Occipital lobe (tissue), 2 donors: ENCODE data around the gene NUP205. TPM values are rescaled to one million over a fixed set of nuclear protein-coding genes. Genes with fewer than 3 reads are reported as not detected.
A peak's percentile ranks its signal among the peaks of the same experiment; 100 is the strongest.
"Not testable (repeated sequence)": the region's sequence is repeated elsewhere in the genome, so short reads cannot be mapped to it uniquely, and the experiment has no call there.

Experiments used
- DNase-seq: peaks from one replicate; lab custom pipeline; 2025; lab: John Stamatoyannopoulos, UW
- total RNA-seq: library from RNA; depleted of rRNA; stranded (reverse); fragments of >200 nt; gene quantifications from one replicate; pipeline ENCODE4 v1.2.3, GENCODE V29; 2014

Gene NUP205
- total RNA-seq, 1 donor from 2014 or later = 58.0 TPM

GRCh38 chr7:135618510-135618909, 60.8 kb downstream of the NUP205 start:
- DNase-seq = no peak

DNA sequence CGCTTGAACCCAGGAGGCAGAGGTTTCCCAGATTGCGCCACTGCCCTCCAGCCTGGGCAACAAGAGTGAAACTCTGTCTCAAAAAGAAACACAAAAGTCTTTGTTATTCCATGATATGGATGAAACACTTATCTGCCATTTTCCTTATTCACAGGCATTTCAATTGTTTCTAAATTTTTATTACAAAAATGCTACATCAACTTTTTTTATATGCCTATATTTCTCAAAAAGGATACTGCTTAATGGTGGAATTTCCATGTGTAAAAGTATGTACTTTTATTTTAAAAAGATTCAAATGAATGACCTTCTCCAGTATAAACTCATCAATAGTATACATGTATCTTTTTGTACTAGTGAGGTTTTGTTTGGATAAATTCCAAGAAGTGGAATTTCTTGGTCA, 62.7 kb downstream of the NUP205 start:
- no peak for DNase-seq

DNA sequence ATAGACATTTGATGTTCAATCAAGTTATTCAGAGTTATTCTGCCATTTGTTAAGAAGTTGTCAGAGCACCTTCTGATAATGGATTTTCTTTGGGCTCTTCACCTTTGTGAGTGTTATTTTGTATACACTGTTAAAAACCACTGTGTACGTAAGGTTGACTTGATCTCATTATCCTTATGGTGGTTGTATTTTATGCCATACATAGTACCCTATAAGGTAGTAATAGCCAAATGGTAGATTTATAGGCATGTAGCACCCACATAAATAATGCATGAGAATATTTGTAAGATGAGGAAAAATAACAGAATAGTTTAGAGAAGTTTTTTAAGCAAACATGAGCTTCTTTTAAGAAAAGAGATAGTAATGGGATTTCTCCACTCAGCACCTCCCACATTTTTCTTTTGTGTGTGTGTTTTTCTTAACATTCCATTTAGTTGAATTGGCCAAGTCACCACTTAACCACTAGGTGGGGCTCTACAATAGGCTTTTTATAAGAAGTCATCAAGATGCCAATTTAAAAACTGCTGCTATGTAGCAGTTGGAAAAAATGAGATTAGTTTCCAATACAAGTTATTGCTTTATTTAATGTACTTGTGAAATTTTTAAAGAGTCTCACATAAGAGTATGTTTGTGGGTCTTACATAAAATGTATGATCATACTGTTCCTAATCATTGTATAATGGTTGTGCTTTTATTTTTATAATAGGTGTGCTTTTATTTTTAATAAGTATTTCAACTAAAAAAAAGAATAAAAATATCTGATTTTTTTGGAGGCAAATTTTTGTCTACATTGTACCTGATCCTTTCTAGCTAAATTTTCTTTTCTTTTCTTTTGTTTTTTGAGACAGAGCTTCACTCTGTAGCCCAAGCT, 63.5 kb downstream of the NUP205 start:
- DNase-seq = no peak

- DNase-seq = no peak
Observed at GRCh38 chr7:135634191-135634878, 76.6 kb downstream of the NUP205 start.

GRCh38 chr7:135639690-135640089, 82.0 kb downstream of the NUP205 start:
- DNase-seq = not testable (repeated sequence)

- no peak for DNase-seq
Observed at GRCh38 chr7:135644154-135644553, 86.4 kb downstream of the NUP205 start.

DNA sequence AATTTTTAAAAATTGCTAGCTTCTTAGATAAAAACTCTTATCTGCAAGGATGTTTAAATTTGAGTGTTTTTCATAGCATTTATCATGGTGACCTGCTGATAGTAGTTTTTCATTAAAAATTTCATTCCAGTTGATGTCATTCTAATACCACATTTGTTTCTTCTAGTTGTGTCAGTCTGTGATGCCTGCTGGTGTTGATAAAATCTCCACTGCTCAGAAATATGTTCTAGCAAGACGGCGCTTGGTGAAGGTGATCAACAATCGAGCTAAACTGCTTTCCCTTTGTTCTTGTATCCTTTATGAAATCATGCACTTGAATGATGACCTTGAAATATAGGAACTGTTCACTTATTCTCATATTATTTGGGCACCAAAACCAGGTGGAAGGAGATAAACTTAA, 87.0 kb downstream of the NUP205 start:
- no peak for DNase-seq

DNA sequence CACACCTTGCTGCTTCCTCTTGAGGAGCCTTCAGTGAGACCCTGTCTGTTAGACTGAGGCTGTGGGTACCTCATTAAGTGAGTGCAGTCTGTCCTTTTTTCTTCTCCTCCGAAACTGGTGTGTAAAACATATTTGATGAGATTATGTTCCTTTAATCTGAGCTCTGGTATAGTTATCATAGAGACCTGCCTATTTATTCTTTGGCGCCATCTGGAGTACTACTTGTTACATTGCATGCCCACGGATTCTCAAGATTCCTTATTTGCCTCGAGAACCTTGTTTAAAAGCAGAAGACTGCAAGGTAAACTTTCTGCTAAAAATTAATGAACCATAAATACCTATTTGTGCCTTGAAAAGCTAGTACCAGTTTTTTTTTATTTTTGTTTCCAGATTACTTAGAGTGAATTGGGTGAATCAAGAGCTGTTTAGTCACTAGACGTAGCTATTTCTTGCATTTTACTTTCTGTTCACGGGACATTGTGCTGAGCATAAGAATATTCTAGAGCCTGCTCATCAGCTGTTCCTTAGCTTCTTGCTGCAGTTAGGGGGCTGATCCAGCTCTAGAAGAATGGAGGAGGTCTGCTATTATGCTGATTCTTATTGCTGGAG, 87.7 kb downstream of the NUP205 start:
- no peak for DNase-seq

DNA sequence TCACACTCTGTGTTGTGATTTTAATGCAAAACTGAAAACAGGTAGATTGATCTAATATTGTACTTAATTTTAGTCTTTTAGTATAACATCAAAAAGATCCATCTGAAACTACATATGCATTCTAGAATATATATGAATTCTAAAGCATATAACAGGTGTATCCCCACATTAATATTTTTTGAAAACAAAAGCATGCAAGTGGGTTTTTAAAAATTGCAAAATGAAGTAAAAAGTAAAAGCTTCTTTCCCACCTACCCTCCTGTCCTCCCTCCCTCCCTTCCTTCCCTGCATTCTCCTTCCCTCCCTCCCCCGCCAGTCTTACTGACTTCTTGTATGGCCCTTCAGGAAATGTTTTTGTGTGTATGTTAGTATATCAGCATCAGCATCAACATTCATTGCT, 90.0 kb downstream of the NUP205 start:
- no peak for DNase-seq

DNA sequence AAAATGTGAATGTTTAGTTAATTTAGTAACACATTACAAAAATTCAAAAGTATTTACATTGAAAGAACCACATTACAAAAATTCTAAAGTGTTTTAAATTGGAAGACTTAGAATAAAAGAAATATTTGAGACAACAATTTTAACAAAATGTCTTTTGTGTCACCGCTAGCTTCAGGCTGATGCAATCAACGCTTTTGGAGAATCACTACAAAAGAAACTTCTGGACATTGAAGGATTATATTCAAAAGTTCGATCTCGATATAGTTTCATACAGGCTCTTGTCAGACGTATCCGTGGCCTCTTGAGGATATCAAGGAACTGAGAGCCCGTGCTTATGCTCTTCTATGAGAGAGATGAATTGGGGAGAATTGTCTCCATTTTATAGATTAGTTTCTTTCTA, 90.5 kb downstream of the NUP205 start:
- DNase-seq = no peak

- peak; percentile 35 for DNase-seq
Observed at GRCh38 chr7:135650831-135651573, 93.3 kb downstream of the NUP205 start.

DNA sequence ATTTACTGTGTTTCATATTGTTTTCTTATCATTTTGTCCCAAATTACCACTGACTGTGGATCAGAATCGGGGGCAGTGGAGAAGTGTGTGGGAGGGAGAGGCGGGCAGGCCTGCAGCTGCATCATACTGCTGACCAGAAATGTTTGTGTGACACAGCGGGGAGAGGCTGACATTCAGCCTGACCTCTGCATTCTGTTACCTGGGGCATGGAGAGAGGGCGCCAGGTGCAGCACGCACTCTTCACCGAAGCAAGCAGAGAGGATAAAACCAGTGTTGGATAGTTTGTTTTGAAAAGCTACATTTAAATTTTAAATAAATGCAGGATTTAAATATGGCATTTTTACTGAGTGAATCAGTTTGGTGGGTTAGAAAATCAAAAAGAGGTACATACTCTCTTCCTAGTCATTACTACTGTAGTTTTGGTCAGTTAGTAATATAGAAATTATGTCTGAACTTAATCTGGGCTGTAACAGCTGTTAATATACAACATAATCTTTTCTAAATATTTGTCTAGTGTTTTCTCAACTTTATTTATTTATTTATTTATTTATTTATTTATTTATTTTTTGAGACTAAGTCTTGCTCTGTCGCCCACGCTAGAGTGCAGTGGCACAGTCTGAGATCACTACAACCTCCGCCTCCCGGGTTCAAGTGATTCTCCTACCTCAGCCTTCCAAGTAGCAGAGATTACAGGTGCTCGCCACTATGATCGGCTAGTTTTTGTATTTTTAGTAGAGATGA, 95.8 kb downstream of the NUP205 start:
- no peak for DNase-seq

DNA sequence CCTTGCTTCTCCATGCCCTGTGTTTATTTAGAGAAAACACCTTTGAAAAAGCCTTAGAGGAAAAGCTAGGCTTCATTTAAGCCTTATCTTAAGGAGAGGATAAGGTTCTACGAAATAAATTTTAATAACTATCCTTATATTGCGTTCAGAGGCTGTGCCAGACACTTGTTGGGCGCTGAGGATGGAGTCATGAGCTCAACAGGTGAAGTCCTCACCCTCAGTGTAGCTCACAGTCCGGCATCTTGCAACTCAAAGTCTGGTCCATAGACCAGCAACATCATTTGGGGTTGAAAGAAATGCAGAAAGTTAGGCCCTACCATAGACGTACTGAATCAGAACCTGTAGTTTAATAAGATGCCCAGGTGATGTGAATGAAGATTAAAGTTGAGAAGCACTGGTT, 100.8 kb downstream of the NUP205 start:
- DNase-seq = no peak

DNA sequence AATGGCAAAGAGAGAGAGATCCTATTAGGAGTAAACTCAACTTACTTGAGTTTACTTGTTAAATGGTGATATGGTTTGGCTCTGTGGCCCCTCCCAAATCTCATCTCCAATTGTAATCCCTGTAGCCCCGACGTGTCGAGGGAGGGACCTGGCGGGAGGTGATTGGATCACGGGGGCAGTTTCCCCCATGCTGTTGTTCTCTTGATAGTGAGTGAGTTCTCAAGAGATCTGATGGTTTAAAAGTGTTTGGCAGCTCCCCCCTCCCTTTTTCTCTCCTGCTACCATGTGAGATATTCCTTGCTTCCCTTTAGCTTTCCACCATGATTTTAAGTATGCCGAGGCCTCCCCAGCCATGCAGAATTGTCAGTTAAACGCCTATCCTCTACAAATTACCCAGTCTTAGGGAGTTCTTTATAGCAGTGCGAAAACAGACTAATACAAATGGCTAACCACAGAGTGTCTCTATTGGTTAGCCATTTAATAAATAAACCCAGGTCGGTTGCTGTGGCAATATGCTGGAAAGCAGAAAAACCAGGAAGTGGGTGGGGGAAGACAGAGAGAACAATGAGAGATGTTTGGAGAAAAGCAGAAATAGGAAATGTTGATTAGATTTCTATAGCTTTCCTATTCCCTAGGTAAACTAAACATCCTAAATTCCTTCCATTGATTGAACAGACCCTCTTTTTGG, 101.6 kb downstream of the NUP205 start:
- DNase-seq = no peak

DNA sequence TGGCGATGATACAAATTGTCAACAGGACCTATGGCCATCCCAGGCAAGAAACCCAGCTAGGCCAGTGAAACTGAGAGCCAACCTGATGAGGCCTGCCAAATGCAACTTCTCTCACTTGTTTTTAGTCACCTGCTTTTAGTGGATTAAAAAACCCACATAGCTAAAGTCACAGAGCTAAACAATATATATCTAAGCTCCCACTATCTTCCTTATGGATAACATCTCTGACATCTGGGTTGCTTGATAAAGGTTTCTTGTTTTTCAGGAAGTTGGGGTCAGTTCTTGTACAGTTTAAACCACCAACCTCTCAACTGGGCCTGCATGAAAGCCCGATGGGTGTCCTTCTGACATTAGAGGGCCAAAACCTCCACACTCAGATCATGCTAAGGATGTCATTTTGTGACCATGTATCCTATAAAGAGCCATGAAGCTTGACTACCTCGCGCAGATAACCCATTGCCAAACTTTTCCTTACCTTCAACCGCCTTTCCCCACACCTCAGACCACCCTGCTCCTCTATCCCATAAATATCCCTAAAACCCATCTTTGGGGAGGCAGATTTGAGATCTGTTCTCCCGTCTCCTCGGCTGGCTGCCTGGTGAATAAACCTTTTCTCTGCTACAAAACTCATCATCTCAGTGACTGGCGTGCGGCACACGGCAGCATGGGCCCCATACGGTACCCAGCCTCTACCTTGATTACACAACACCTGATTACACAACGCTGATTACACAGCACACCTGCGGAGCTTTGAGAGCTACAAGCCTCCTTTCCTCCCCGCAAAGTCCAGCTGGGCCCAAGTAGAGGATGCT, 103.8 kb downstream of the NUP205 start:
- no peak for DNase-seq

DNA sequence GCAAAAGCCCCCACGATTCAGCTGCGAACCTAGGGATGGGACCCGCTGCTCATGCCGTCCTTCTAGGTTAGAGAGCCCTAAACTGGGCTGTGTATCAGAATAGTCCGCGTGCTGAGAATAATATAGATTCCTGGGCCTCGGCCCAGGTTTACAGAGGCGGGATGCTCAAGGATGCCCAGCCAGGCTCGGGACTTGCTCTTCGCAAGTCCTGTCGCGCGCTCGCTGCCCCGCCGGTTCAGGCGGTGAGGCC, 104.3 kb downstream of the NUP205 start:
- DNase-seq = no peak

DNA sequence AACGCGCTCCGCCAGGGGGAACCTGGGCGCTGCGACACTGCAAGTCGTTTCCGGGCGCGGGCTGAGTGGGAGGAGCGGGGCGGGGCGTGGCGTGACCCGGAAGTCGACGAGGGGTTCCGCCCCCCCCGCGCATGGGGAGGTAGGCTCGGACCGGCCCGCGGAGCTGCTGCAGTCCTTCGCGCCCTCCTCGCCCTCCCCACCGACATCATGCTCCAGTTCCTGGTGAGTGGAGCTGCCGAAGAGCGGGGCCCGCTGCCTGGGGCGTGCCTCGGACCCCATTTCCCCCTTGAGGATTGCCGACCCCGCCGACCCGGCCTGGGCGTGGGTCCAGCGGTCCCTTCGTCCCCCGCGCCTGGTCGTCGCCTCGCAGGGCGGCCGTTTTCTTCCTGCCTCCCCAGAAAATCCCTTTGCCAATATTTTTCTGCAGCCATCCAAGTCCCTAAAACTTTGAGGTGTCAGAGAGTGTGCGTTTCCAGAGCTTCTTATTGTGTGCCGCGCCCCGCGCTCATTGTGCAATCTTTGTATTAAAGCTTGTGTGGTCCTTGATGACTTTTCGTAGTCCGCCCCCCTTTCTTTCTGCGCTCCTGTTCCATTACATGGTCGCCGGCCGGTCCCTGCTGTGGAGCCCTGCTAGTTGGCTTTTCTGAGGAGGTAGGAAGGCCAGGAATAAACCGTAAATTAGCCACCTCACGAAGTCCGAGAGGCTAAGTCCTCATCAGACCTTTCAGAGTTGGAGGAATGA, 104.8 kb downstream of the NUP205 start, which contains the start of gene STMP1:
STMP1 (plus strand) TSS at position 142 of the 742 bp plus-strand sequence.
- DNase-seq = peak; percentile 85

- DNase-seq = no peak
Observed at GRCh38 chr7:135664046-135664589, 106.4 kb downstream of the NUP205 start.

GRCh38 chr7:135665042-135665441, 107.3 kb downstream of the NUP205 start:
- DNase-seq = no peak
